ENCODE measurements around the gene FBXW5. TPM values are rescaled to one million over a fixed set of nuclear protein-coding genes. Genes with fewer than 3 reads are reported as not detected.

The FBXW5 gene
- total RNA-seq, 1 experiment from 2014 or later = 72.6 TPM

DNA sequence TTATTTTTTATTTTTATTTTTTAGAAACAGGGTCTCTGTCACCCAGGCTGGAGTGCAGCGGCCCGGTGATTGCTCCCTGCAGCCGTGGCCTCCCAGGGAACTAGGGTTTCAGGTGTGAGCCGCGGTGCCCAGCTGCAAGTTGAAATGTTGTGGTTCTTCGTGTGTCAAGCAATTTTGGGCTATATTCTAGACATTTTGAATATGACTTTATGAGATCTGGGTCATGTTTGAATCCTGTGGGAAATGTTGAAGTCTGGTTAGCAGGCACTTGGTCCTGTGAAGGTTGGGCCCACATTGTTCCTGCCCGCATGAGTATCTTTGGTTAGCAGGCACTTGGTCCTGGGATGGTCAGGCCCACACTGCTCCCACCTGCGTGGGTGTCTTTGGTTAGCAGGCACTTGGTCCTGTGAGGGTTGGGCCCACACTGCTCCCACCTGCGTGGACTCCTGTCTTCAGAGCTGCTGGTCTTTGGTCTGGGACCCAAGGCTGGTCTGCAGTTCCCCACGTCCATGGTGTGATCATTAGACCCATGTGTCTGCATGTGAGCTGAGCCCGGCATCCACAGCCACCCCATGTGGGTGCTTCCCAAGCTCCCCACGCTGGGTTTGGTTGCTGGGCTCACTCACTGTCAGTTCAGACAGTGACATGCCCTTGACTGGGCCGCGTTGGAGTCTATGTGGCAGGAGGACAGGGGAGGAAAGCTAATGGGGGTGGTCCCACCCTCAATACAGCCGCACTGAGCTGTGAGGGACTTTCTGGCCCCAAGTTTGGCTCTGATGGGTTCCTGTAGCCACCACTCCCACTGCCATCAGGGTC, 7.1 kb downstream of the FBXW5 start:
- in situ Hi-C loops (cut with HindIII; ENCODE audit: low pct_unique_long_range_greater_than_20kb, low sequenced_read_pairs) (no loop called here), intact Hi-C loops (cut with micrococcal nuclease; ENCODE audit: unreplicated experiment) (no loop called here)
- Histone ChIP-seq H3K27me3 (ENCODE audit: control insufficient read depth, insufficient read depth, low read length) (no peaks in the 10 kb centered on the region), H3K9me3 (ENCODE audit: control insufficient read depth, insufficient read depth, low read depth, low read length) (no peaks in the 10 kb centered on the region), H3K36me3 (ENCODE audit: control insufficient read depth, insufficient read depth, low read length) (no peaks in the 10 kb centered on the region; the same call in 1 of the 2 replicates), H3K4me1 (ENCODE audit: control insufficient read depth, insufficient read depth, low read length) (no peaks in the 10 kb centered on the region; the same call in 1 of the 2 replicates), H3K4me3 (ENCODE audit: low read depth in 2 of 2, low read length in 2 of 2) (no peak overlapping the region), H3K27ac (ENCODE audit: low read length) (no peak overlapping the region)
- ATAC-seq (no peak), DNase-seq (ENCODE audit: low read depth, low spot score) (no peak)
- TF ChIP-seq, protein P1, sequence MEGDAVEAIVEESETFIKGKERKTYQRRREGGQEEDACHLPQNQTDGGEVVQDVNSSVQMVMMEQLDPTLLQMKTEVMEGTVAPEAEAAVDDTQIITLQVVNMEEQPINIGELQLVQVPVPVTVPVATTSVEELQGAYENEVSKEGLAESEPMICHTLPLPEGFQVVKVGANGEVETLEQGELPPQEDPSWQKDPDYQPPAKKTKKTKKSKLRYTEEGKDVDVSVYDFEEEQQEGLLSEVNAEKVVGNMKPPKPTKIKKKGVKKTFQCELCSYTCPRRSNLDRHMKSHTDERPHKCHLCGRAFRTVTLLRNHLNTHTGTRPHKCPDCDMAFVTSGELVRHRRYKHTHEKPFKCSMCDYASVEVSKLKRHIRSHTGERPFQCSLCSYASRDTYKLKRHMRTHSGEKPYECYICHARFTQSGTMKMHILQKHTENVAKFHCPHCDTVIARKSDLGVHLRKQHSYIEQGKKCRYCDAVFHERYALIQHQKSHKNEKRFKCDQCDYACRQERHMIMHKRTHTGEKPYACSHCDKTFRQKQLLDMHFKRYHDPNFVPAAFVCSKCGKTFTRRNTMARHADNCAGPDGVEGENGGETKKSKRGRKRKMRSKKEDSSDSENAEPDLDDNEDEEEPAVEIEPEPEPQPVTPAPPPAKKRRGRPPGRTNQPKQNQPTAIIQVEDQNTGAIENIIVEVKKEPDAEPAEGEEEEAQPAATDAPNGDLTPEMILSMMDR (IDR thresholded peaks at IDR 0.05) = no peak
- TF ChIP-seq, protein P2, sequence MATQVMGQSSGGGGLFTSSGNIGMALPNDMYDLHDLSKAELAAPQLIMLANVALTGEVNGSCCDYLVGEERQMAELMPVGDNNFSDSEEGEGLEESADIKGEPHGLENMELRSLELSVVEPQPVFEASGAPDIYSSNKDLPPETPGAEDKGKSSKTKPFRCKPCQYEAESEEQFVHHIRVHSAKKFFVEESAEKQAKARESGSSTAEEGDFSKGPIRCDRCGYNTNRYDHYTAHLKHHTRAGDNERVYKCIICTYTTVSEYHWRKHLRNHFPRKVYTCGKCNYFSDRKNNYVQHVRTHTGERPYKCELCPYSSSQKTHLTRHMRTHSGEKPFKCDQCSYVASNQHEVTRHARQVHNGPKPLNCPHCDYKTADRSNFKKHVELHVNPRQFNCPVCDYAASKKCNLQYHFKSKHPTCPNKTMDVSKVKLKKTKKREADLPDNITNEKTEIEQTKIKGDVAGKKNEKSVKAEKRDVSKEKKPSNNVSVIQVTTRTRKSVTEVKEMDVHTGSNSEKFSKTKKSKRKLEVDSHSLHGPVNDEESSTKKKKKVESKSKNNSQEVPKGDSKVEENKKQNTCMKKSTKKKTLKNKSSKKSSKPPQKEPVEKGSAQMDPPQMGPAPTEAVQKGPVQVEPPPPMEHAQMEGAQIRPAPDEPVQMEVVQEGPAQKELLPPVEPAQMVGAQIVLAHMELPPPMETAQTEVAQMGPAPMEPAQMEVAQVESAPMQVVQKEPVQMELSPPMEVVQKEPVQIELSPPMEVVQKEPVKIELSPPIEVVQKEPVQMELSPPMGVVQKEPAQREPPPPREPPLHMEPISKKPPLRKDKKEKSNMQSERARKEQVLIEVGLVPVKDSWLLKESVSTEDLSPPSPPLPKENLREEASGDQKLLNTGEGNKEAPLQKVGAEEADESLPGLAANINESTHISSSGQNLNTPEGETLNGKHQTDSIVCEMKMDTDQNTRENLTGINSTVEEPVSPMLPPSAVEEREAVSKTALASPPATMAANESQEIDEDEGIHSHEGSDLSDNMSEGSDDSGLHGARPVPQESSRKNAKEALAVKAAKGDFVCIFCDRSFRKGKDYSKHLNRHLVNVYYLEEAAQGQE (IDR thresholded peaks at IDR 0.05; ENCODE audit: insufficient read depth in 1 of 2, low read depth in 2 of 2, low read length in 1 of 2) = no peak
- no peak for TF ChIP-seq POLR2AphosphoS5 (IDR thresholded peaks at IDR 0.05; ENCODE audit: low read depth, low read length)
- no peak for TF ChIP-seq TCF7L2 (IDR thresholded peaks at IDR 0.05; ENCODE audit: low read depth, low read length)
- no peak for TF ChIP-seq SIN3A (IDR thresholded peaks at IDR 0.05; ENCODE audit: borderline replicate concordance, insufficient read depth, low read depth, low read length)
- BruUV-seq (replicated peaks) = no TSS peak
- POLR2A ChIA-PET = interaction anchor here (0.7 kb wide), 1 partner anchor 87 kb away, joined by 6 read pairs; no protein-coding TSS in a partner anchor
- CTCF ChIA-PET = no interaction called here

DNA sequence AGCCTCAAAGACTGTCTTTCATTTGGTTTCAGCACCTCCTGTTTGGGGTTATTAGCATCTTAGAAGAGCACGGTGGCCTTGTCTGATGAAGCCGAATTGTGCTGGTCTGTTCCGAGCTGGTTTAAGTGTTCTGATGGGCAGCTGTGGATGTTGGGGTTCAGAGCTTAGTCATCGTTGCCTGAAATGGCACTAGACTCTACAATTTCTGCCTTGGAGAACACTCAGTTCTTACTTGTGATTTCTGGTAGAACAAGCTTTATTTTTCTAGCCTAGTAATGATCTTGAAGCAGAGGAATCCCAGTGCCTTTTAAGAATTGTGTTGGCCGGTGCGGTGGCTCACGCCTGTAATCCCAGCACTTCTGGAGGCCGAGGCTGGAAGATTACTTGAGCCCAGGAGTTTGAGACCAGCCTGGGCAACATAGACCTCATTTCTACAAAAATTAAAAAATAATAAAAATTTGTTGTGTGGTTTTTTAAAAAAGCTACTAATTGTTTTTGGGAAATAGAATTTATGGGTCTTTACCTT, 7.8 kb downstream of the FBXW5 start:
- Histone ChIP-seq H3K36me3 (ENCODE audit: control insufficient read depth, insufficient read depth, low read length) (no peaks in the 10 kb centered on the region; the same call in 1 of the 2 replicates), H3K9me3 (ENCODE audit: control insufficient read depth, insufficient read depth, low read depth, low read length) (no peaks in the 10 kb centered on the region), H3K4me1 (ENCODE audit: control insufficient read depth, insufficient read depth, low read length) (no peaks in the 10 kb centered on the region), H3K27ac (ENCODE audit: low read length) (no peak overlapping the region), H3K4me3 (ENCODE audit: low read depth in 2 of 2, low read length in 2 of 2) (no peak overlapping the region), H3K27me3 (ENCODE audit: control insufficient read depth, insufficient read depth, low read length) (no peaks in the 10 kb centered on the region)
- TF ChIP-seq, protein P1 (IDR thresholded peaks at IDR 0.05) = no peak
- TF ChIP-seq POLR2AphosphoS5 (IDR thresholded peaks at IDR 0.05; ENCODE audit: low read depth, low read length) (no peak), SIN3A (IDR thresholded peaks at IDR 0.05; ENCODE audit: borderline replicate concordance, insufficient read depth, low read depth, low read length) (no peak), TCF7L2 (IDR thresholded peaks at IDR 0.05; ENCODE audit: low read depth, low read length) (no peak)
- TF ChIP-seq, protein P2 (IDR thresholded peaks at IDR 0.05; ENCODE audit: insufficient read depth in 1 of 2, low read depth in 2 of 2, low read length in 1 of 2) = no peak
- DNase-seq (ENCODE audit: low read depth, low spot score) = no peak
- ATAC-seq = no peak
- intact Hi-C loops (cut with micrococcal nuclease; ENCODE audit: unreplicated experiment) = no loop called here
- in situ Hi-C loops (cut with HindIII; ENCODE audit: low pct_unique_long_range_greater_than_20kb, low sequenced_read_pairs) = no loop called here
- CTCF ChIA-PET = no interaction called here
- BruUV-seq (replicated peaks) = no TSS peak
- POLR2A ChIA-PET = no interaction called here
